Mesendoderm (in vitro differentiated cells): ENCODE measurements around the gene TOR1B.
"Not testable (repeated sequence)": the region's sequence is repeated elsewhere in the genome, so short reads cannot be mapped to it uniquely, and the experiment has no call there.

Source experiments
- DNase-seq: peaks from one replicate; pipeline ENCODE4 v3.0.0; 2013
- H2AK5ac ChIP-seq: 2 replicates; pipeline ENCODE4 v1.6.1; 2013; ENCODE audit warnings: low read length, inconsistent platforms
- H2BK120ac ChIP-seq: 2 replicates; pipeline ENCODE4 v1.6.1; 2013; ENCODE audit warnings: low read depth, mild to moderate bottlenecking, low read length, moderate library complexity, mixed read lengths
- H2BK15ac ChIP-seq: replicated peaks from 2 replicates; pipeline ENCODE4 v1.6.1; 2013; ENCODE audit warnings: low read depth, mild to moderate bottlenecking, moderate library complexity
- H2BK5ac ChIP-seq: 2 replicates; pipeline ENCODE4 v1.6.1; 2013; ENCODE audit warnings: low read length, inconsistent platforms
- H3K18ac ChIP-seq: 2 replicates; pipeline ENCODE4 v1.6.1; 2013; ENCODE audit warnings: mild to moderate bottlenecking, low read length, mixed read lengths
- H3K23ac ChIP-seq: one replicate; pipeline ENCODE4 v1.6.1; 2013; ENCODE audit warnings: low read length
- H3K27ac ChIP-seq: 2 replicates; pipeline ENCODE4 v1.5.1; 2013; ENCODE audit warnings: low read depth, mild to moderate bottlenecking, inconsistent platforms, low read length, moderate library complexity
- H3K27me3 ChIP-seq: 2 replicates; pipeline ENCODE4 v1.6.1; 2013; ENCODE audit warnings: low read length, control low read depth, mild to moderate bottlenecking, inconsistent platforms; ENCODE audit not compliant: insufficient read depth, poor library complexity
- H3K36me3 ChIP-seq: 2 replicates; pipeline ENCODE4 v1.6.1; 2013; ENCODE audit warnings: low read length, inconsistent platforms; ENCODE audit not compliant: control insufficient read depth, insufficient read depth
- H3K4ac ChIP-seq: one replicate; pipeline ENCODE4 v1.6.1; 2013; ENCODE audit warnings: low read depth, mild to moderate bottlenecking, low read length, moderate library complexity
- H3K4me1 ChIP-seq: 2 replicates; pipeline ENCODE4 v1.6.1; 2013; ENCODE audit warnings: low read depth, low read length, inconsistent platforms; ENCODE audit not compliant: control insufficient read depth
- H3K4me2 ChIP-seq: 2 replicates; pipeline ENCODE4 v1.6.1; 2013; ENCODE audit warnings: low read length
- H3K4me3 ChIP-seq: 2 replicates; pipeline ENCODE4 v1.5.1; 2013; ENCODE audit warnings: mild to moderate bottlenecking, low read length
- H3K56ac ChIP-seq: one replicate; pipeline ENCODE4 v1.6.1; 2013; ENCODE audit warnings: low read length
- H3K79me1 ChIP-seq: 2 replicates; pipeline ENCODE4 v1.6.1; 2013; ENCODE audit warnings: low read length, inconsistent platforms
- H3K79me2 ChIP-seq: 2 replicates; pipeline ENCODE4 v1.6.1; 2013; ENCODE audit warnings: mild to moderate bottlenecking, low read length; ENCODE audit not compliant: control insufficient read depth, insufficient read depth
- H3K9ac ChIP-seq: 2 replicates; pipeline ENCODE4 v1.6.1; 2013; ENCODE audit warnings: low read length, inconsistent platforms
- H4K5ac ChIP-seq: one replicate; pipeline ENCODE4 v1.6.1; 2013; ENCODE audit warnings: low read length
- H4K8ac ChIP-seq: one replicate; pipeline ENCODE4 v1.6.1; 2013; ENCODE audit warnings: low read depth, mild to moderate bottlenecking, control low read depth, low read length, moderate library complexity
- WGBS: extraction: QIAGEN DNeasy Blood & Tissue Kit; methylation state at CpG from one replicate; pipeline ENCODE4 v1.1.7; 2013; ENCODE audit warnings: low lambda C conversion rate, missing lambda C conversion rate; ENCODE audit not compliant: insufficient coverage; ENCODE audit errors: extremely low coverage; 5-methylcytosine and 5-hydroxymethylcytosine counted together

TOR1B gene

DNA sequence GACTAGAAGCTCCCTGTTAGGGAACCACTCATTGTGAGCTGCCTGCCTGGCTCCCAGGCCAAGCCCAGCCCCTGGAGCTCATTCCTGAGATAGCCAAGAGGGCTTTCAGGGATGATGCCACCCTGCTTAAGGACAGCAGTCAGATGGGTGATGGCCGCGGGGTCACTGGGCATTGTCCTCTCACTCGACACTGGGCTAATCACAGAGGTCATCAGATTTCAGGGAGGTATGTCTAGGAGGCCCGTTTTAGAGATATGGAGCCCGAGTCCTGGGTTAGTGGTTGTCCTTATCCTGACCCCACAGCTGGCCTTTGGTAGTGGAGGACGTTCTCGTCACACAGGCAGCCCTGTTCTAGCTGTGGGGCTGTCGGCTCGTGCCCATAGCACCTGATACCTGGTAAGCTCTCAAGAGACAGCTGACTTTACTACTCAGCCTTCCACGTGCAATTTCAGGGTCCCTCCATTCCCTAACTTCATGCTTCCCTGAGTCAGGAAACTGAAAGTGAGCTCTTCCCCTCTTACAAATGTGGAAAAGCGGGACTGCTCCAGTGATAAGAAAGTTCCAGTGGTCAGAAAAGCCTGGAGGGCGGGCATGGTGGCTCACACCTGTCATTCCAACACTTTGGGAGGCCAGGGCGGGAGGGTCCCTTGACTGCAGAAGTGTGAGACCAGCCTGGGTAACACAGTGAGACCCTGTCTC lies 43.0 kb upstream of the TOR1B start:
- no peak overlapping the region for H2AK5ac ChIP-seq
- H3K79me2 ChIP-seq = no peaks in the 10 kb centered on the region
- no peak overlapping the region for H3K27ac ChIP-seq
- no peak overlapping the region for H3K23ac ChIP-seq
- no peak overlapping the region for H3K18ac ChIP-seq
- H3K4me1 ChIP-seq = peaks cover 1% of the 10 kb centered on the region
- no peak overlapping the region for H3K4me2 ChIP-seq
- WGBS = no CpG with 5 or more reads among the region's 13 CpGs
- no peak overlapping the region for H2BK15ac ChIP-seq
- H4K5ac ChIP-seq = no peak overlapping the region
- no peak overlapping the region for H4K8ac ChIP-seq
- no peak overlapping the region for H3K56ac ChIP-seq
- H3K4ac ChIP-seq = no peak overlapping the region
- H3K9ac ChIP-seq = no peak overlapping the region
- no peak for DNase-seq
- H3K27me3 ChIP-seq = no peaks in the 10 kb centered on the region
- no peak overlapping the region for H2BK120ac ChIP-seq
- no peak overlapping the region for H3K4me3 ChIP-seq
- no peak overlapping the region for H2BK5ac ChIP-seq
- no peaks in the 10 kb centered on the region for H3K36me3 ChIP-seq
- H3K79me1 ChIP-seq = no peaks in the 10 kb centered on the region

- H2BK15ac ChIP-seq, H3K4me2 ChIP-seq, H2BK120ac ChIP-seq, DNase-seq, H3K36me3 ChIP-seq, H3K79me1 ChIP-seq, H3K27ac ChIP-seq, H3K4me3 ChIP-seq, H3K27me3 ChIP-seq, H3K4ac ChIP-seq, H3K56ac ChIP-seq, H4K5ac ChIP-seq, H3K9ac ChIP-seq, H3K4me1 ChIP-seq, H3K23ac ChIP-seq, H2BK5ac ChIP-seq, H3K79me2 ChIP-seq, H4K8ac ChIP-seq, H3K18ac ChIP-seq, H2AK5ac ChIP-seq: not testable (repeated sequence)
- WGBS = no CpG with 5 or more reads among the region's 7 CpGs
Observed at GRCh38 chr9:129760784-129761183, 42.2 kb upstream of the TOR1B start.

GRCh38 chr9:129761293-129761900 lies 41.6 kb upstream of the TOR1B start:
- Histone ChIP-seq H3K4me3 (no peak overlapping the region), H3K23ac (peak overlapping the region; percentile 24), H3K4ac (no peak overlapping the region), H3K4me2 (no peak overlapping the region), H2BK5ac (no peak overlapping the region), H4K5ac (no peak overlapping the region), H3K56ac (no peak overlapping the region), H3K9ac (no peak overlapping the region), H3K27me3 (no peaks in the 10 kb centered on the region), H2BK15ac (no peak overlapping the region), H3K27ac (no peak overlapping the region), H3K4me1 (peaks cover 1% of the 10 kb centered on the region), H3K79me1 (no peaks in the 10 kb centered on the region), H4K8ac (no peak overlapping the region), H3K79me2 (no peaks in the 10 kb centered on the region), H2AK5ac (no peak overlapping the region), H3K36me3 (no peaks in the 10 kb centered on the region), H2BK120ac (no peak overlapping the region), H3K18ac (no peak overlapping the region)
- no CpG with 5 or more reads among the region's 11 CpGs for WGBS
- DNase-seq = no peak

GRCh38 chr9:129761901-129762369 lies 41.0 kb upstream of the TOR1B start:
- Histone ChIP-seq H4K8ac (no peak overlapping the region), H3K79me2 (no peaks in the 10 kb centered on the region), H2BK120ac (no peak overlapping the region), H3K4me2 (no peak overlapping the region), H3K4me1 (peaks cover 1% of the 10 kb centered on the region), H3K23ac (peak overlapping the region; percentile 24), H3K27me3 (no peaks in the 10 kb centered on the region), H3K4ac (no peak overlapping the region), H3K36me3 (no peaks in the 10 kb centered on the region), H2AK5ac (no peak overlapping the region), H3K9ac (no peak overlapping the region), H3K27ac (no peak overlapping the region), H3K18ac (no peak overlapping the region), H4K5ac (no peak overlapping the region), H3K4me3 (no peak overlapping the region), H3K56ac (no peak overlapping the region), H2BK5ac (no peak overlapping the region), H2BK15ac (no peak overlapping the region), H3K79me1 (no peaks in the 10 kb centered on the region)
- DNase-seq = peak; percentile 54
- no CpG with 5 or more reads among the region's 6 CpGs for WGBS

- H3K23ac ChIP-seq, DNase-seq, H3K4me3 ChIP-seq, H3K27ac ChIP-seq, H3K4me1 ChIP-seq, H3K18ac ChIP-seq, H3K79me2 ChIP-seq, H4K5ac ChIP-seq, H2AK5ac ChIP-seq, H3K9ac ChIP-seq, H3K79me1 ChIP-seq, H3K36me3 ChIP-seq, H4K8ac ChIP-seq, H3K4me2 ChIP-seq, H2BK15ac ChIP-seq, H3K56ac ChIP-seq, H3K4ac ChIP-seq, H2BK120ac ChIP-seq, H3K27me3 ChIP-seq, H2BK5ac ChIP-seq: not testable (repeated sequence)
- WGBS = no CpG with 5 or more reads among the region's 13 CpGs
Observed at GRCh38 chr9:129762370-129762984, 40.5 kb upstream of the TOR1B start.
